ENCODE data around the gene PEX13. TPM values are rescaled to one million over a fixed set of nuclear protein-coding genes. Genes with fewer than 3 reads are reported as not detected.

Gene PEX13, protein sequence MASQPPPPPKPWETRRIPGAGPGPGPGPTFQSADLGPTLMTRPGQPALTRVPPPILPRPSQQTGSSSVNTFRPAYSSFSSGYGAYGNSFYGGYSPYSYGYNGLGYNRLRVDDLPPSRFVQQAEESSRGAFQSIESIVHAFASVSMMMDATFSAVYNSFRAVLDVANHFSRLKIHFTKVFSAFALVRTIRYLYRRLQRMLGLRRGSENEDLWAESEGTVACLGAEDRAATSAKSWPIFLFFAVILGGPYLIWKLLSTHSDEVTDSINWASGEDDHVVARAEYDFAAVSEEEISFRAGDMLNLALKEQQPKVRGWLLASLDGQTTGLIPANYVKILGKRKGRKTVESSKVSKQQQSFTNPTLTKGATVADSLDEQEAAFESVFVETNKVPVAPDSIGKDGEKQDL
- total RNA-seq: 16.0 and 18.6 TPM in 2 replicates

DNA sequence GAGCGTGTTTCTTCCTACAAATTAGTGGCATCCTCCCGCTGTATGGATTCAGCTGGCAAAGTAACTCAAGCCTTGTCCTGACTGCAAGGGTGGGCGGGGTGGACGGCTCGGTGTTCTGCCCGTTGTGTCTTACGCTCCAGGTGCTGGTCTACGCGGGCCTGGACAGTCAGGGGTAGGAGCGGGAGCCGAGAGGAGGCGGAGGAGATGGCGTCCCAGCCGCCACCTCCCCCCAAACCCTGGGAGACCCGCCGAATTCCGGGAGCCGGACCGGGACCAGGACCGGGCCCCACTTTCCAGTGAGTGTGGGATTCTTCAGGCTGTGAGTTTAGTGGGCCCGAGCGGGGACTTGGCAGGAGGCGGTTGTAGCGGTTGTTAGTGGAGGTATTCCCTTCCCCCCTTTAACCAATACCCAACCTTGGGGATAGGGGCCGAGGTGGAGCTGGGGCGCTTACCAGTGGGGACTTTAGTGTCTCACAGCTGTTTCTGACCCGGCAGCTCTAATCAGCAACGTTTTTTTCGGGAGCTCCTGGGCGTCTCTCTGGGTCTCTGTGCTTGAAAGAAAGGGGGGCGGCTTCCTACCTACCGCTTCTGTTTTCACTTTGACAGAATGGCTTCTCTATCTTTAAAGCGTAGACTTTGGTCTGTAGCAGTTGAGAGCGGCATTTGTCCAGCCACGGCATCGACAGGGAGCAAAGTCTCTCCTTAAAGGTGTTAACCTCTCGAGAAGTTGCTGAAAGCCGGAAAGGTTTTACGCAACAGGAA is at the start of gene PEX13, which contains the start of gene PUS10:
TSS of gene PEX13 (plus strand) at position 165 of the 762 bp plus-strand sequence. CDS start at position 205, 40 bp downstream.
TSS of gene PUS10 (minus strand) at position 700 of the 762 bp plus-strand sequence. CDS start 6,365 bp downstream, outside the sequence.

DNA sequence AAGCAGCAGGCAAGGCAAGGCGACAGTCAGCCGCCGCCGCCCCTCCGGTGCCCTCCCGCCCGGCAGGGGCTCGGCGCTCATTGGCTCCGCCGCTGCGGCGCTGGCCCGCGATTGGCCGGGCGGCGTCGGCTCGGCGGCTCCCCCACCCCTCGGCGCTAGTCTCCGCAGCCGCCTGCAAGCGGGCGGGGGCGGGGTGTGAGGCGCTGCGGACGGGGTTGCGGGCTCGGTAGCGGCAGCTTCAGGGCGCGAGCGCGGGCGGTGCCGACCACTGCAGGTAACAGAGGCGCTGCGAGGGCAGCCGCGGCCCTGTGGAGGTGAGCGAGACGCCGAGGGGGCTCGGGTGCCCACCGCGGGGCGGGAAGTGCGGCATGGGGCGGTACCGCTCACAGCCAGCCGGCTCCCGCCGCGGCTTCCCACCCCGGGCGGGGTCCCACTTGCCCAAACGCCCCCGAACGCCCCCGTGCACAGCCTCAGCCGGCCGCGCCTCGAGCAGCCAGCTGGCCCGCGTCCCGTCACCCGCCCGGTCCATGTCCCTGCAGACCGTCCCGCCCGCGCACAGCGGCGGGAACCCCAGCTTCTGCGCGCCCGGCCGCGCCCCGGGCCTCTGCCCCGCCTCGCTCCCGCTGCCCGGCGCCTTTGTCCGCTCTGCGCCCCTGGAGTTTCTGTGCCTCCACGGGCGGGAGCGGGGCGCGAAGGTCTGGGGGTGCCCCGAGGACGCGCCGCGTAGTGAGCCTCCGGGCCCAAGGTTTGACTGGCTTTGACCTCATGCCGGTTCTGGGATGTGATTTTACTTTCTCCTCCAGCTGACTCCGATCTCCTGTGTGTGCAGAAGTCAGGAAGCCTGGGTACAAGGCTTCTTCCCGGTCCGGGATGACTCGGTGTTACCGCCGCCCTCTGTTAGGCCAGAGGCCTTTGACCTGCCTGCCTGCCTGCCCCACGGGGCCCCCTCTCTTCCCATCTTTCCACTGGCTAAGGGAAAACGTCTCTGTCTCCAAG is 48.5 kb downstream of the PEX13 start, which contains the start of gene SANBR:
TSS of gene SANBR (plus strand) at position 158 of the 996 bp plus-strand sequence. CDS start 4,480 bp downstream, outside the sequence.

Other genes with a start within 250 kb of the PEX13 start
- 2.4 and 4.3 TPM in 2 replicates for gene REL, start 136.1 kb upstream of the PEX13 start, total RNA-seq
- gene PUS10, start 535 bp downstream of the PEX13 start, total RNA-seq: 3.8 and 4.1 TPM in 2 replicates
- gene SANBR, start 48.2 kb downstream of the PEX13 start, total RNA-seq: 5.5 and 8.0 TPM in 2 replicates
- 2.1 and 3.7 TPM in 2 replicates for gene C2orf74, start 144.5 kb downstream of the PEX13 start, total RNA-seq